Femur (tissue), 1 donor: ENCODE measurements around the gene NUP85.
"Not testable (repeated sequence)": the region's sequence is repeated elsewhere in the genome, so short reads cannot be mapped to it uniquely, and the experiment has no call there.

Experiments used
- DNase-seq: peaks from one replicate; pipeline ENCODE4 v3.0.0-alpha.2; 2017

The NUP85 gene

DNA sequence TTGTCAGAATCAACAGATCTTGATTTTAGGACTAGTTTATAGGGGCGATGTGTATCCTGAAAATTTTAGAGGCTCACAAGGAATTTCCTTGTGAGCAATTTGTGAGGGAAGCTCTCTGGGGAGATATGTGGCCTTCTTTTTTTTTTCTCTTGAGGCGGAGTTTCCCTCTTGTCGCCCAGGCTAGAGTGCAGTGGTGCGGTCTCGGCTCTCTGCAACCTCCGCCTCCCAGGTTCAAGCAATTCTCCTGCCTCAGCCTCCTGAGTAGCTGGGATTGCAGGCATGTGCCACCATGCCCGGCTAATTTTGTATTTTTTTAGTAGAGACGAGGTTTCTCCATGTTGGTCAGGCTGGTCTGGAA is 1.6 kb downstream of the NUP85 start:
- not testable (repeated sequence) for DNase-seq

DNA sequence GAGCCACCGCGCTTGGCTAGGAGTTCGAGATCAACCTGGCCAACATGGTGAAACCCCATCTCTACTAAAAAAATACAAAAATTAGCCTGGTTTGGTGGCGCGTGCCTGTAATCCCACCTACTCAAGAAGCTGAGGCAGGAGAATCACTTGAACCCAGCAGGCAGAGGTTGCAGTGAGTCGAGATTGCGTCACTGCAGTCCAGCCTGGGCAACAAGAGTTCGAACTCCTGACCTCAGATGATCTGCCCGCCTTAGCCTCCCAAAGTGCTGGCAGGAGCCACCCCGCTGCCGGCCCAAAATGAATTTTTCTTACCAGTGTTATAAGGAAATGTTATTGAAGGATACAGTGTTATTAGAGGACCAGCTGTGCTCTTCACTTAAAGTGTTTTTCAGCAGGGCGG is 2.3 kb downstream of the NUP85 start:
- DNase-seq: no peak

DNA sequence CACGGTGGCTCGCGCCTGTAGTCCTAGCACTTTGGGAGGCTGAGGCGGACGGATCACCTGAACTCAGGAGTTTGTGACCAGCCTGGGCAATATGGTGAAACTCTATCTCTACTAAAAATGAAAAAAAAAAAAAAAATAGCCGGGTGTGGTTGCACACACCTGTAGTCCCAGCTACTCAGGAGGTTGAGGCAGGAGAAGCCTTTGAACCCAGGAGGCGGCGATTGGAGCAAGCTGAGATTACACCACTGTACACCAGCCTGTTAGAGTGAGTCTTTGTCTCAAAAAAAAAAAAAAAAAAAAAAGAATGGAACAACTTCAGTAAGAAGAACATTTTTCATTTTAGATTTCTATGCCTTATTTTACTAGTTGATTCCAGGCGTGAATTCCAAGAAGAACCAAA is 2.7 kb downstream of the NUP85 start:
- DNase-seq: no peak

DNA sequence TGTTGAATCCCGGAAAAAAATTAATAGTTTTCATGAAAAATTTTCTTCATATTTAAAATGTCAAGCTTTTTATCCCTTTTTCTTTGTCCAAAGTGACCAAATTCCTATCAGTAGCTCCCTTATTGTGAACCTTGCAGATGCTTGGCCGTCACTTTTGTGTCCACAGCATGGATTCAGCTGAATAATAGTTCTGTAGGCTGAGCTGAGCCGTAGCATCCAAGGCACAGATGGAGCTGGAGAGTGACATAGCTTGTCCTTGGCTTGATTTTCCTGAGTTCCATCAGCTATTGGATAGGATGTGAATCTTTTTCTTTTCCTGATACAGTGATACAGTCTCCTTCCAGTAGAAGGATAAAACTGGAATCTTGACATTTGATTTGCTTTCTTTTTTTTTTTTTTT is 3.6 kb downstream of the NUP85 start:
- DNase-seq: no peak

DNA sequence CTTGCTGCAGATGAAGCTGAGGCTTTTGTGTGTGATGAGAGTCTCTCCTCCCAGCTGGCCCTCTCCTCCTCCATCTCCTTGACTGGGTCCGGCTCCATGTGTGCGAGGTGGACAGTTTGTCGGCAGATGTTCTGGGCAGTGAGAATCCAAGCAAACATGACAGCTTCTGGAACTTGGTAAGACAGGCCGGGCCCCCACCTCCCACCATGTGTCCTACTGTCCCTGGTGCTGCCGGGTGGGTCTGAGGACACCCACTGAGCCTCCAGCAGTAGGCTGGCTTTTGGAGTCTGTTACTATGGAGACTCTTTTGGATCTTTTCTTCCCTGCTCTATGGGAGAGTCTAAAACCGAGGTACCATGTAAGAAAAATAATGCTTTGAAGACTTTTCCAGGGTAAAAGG is 12.7 kb downstream of the NUP85 start:
- no peak for DNase-seq

DNA sequence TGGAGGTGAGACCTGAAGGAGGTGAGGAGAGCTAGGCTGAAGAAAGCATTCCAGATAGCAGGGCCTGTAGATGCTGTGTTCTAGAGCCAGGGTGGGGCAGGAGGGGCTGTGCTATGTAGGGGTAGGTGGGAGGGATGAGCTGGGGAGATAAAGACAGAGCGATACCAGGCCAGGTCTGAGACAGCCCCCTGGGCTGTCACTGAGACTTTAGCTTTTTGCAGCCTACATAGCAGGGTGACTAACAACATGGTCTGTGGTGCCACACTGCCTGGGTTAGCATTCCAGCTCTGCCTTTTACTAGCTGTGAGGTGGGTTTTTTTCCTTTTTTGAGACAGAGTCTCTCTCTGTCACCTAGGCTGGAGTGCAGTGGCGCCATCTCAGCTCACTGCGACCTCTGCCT is 14.3 kb downstream of the NUP85 start:
- no peak for DNase-seq

DNA sequence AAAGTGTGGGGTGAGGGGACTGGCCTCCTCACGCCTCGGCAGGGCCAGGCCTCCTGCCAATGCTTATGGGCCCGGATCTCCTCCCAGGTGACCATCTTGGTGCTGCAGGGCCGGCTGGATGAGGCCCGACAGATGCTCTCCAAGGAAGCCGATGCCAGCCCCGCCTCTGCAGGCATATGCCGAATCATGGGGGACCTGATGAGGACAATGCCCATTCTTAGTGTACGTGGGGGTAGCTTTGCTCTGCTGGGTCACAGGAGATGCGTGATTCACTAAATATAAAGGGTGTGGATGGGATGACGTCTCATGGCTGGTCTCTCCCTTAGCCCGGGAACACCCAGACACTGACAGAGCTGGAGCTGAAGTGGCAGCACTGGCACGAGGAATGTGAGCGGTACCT is 19.5 kb downstream of the NUP85 start:
- DNase-seq: no peak

DNA sequence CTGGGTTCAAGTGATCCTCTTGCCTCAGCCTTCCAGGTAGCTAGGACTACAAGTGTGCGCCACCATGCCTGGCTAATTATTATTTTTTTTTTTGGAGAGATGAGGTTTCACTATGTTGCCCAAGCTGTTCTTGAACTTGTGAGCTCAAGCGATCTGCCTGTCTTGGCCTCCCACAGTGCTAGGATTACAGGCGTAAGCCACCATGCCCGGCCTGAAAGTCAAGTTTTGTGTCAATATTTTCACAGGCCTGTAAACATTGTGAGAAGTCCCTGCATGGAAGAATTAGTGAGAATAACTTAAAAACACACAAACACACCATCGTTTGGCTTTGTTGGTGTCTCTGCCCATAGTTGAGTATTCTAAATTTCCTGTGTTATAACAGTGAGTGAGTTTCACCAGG is 22.2 kb downstream of the NUP85 start:
- DNase-seq: no peak

DNA sequence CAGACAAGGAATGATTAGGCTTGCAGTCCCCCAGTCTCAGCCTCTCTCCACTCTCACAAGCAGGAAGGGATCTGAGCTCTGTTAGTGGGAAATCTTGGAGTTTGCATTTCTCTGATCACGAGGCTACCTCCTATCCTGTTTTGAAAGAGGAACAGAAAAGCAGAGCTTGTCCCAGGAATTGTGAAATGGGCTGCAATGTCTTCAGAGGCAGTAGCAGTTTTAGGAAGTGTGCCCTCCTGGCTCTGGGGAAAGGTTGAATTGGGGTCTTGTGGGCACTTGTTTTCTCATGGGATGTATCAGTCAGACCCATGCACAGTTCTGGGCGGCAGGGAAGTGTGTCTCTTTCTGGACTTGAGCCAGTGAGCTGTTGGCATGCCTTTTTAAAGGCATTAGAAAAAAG is 22.8 kb downstream of the NUP85 start:
- DNase-seq: no peak

DNA sequence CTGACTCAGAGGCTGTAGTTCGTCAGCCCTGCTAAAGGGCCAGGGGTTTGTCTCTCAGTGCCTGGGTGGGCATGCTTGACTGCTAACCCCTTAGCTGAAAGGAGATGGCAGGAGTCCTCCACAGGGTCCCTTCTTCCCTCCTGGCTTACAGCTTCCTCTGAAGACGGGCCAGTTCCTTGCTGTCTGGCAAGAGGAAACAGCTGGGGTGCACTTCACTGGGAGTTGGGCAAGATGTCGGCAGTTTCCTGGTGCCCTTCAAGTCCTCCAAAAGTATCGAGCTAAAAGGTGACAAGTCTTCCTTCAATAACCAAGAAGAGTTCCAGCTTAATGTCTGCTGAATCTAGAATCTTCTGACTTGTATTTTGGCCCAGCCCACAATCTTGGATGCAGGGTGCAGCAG is 23.4 kb downstream of the NUP85 start:
- DNase-seq: no peak

DNA sequence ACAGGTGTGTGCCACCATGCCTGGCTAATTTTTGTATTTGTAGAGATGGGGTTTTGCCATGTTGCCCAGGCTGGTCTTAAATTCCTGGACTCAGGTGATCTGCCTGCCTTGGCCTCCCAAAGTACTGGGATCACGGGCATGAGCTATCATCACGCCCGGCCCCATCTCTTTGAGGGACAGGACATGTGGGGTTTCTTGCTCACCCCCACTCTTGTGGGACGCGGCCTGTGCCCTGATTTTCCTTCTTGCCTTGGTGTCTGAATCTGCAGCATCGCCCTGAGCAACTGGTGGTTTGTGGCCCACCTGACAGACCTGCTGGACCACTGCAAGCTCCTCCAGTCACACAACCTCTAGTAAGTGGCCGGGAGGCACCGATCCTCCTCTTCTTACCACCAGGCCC is 25.6 kb downstream of the NUP85 start:
- no peak for DNase-seq

DNA sequence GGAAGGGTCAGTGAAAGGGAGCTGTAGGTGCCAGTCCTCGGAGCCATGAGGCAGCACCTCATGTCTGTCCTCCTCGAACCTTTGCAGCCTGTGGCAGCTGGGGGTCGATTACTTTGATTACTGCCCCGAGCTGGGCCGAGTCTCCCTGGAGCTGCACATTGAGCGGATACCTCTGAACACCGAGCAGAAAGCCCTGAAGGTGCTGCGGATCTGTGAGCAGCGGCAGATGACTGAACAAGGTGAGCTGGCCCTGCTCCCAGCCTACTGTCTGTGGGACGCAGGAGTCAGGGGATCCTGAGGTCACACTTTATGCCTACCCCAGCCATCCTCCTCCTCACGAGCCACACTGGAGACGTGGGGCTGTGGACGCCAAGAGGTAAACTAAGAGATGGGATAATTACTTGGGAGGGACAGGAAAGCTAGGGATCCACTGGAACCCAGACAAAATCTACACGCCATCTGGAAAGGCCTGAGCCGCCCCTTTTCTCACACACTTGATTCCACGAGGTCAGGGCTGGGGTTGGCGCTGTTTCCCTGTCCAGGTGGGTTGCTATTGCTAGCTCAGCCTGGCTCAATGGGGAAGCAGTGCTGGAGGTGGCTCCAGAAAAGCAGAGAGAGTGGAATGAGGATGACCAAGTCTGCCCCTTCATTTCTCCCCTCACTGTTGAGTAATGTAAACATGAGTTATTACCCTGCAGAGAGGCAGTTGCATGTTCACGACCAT is 26.4 kb downstream of the NUP85 start:
- no peak for DNase-seq

DNA sequence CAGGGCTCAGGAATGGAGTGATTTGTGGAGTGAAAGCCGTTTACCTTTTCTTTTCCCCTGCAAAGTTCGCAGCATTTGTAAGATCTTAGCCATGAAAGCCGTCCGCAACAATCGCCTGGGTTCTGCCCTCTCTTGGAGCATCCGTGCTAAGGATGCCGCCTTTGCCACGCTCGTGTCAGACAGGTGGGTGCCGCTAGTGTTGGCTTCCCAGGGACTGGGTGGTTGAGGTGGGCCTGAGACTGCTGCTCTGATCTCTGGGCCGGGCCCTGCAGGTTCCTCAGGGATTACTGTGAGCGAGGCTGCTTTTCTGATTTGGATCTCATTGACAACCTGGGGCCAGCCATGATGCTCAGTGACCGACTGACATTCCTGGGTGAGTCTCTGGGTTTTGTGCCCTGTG is 27.3 kb downstream of the NUP85 start:
- DNase-seq: no peak

DNA sequence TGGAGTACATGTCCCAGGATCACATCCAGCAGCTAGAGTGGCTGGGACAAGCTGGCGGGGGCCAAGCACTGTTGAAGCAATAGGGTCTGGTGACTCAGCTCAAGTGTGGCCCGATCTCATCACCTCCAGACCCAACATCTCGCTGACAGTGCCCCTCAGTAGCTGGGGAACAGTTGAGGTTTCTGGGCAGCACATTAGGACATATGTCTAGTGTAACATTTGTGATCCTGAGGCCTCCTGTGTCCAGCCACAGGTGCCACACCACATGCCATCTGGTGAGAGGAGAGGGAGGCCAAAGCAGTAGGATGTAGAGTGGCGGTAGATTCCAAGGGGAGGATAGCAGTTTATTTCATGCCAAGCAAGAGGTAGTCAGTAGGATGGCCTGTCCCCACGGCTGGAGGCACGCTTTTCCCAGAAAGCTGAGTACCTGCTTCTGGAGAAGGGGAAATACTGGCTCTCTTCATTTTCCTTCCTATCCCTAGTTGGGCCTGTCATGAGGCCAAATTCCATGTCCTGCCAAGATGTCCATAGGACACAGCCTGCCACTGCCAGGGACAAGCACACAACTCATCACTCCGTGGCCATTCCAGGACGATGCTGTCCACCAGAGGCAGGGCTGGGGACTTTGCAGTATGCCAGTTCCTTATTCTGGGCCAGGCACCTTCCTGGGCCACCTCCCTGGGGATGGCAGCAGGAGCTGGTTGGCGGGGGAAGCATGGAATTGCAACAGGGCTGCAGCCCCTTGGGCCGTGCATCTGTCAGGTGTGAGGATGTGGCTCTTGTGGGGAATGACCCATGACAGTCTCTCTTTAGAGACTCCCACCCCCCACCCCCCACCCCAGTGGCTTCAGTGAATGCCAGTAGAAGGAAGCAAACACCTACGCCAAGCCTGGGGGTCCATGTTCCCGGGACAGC is 31.9 kb downstream of the NUP85 start:
- DNase-seq: no peak

DNA sequence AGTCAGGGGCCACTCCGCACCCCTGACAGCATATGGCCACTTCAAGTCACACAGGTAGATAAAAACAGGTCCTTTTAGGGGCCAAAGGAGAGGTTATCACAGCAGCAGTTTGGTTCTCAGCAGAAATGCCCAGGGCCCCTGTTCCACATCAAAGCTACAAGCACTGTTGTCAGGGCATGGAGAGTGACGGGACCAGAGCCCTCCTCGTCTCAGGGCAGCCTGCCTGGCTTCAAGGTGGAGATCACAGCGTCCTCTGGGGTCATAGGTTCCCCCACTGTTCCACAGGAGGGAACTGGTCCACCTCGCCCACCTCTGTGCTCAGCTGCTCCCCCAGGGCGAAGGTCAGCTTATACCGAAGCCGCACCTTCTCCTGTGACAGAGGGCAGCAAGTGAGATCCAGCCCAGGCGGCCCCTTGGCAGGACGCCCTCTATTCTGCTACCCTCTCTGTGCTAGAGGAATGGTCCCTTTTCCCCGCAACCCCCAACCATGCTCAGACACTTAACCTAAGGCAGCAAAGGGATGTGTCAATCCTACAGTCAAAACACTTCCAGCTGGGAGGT is 32.6 kb downstream of the NUP85 start:
- DNase-seq: no peak

DNA sequence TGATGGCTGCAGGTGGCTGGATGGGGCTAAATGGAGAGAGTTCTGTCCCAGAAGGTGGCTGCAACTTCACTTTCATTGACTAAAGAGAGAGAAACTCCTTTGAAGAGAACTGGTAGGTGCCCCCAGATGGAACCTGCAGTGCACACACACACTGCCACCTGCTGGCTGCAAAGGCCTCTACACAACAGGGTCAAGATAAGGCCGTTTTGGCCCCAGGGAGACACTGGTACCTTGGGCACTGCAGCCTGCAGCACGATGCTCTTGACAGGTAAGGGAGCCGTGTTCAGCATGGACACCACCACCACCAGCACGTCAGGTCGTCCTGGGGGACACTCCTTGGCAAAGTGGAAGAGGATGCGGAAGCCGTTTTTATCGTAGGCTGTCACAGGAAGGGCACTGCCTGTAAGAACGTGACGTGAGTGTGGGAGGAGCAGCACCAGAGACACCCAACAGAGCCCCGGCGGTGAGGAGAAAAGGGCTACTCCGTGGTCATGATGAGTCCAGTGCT is 33.3 kb downstream of the NUP85 start:
- peak; percentile 47 for DNase-seq

DNA sequence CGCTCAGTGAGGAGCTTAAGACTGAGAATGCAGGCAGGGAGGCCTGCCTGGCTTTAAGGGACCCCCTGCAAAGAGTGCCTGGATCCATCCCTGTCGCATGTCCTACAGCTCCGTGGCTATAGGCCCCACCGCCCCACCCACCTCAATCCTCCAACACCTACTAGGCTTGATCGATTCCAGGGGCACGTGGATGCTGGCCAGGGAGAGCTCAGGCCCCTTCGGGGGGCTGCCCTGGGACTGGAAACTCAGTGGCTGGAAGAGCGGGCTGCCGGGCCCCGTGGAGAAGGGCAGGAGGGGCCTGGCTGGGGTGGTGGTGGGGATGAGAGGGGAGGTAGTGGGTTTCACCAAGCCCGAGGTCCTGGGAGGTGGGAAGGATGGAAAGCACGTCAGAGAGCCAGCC is 33.7 kb downstream of the NUP85 start:
- no peak for DNase-seq

DNA sequence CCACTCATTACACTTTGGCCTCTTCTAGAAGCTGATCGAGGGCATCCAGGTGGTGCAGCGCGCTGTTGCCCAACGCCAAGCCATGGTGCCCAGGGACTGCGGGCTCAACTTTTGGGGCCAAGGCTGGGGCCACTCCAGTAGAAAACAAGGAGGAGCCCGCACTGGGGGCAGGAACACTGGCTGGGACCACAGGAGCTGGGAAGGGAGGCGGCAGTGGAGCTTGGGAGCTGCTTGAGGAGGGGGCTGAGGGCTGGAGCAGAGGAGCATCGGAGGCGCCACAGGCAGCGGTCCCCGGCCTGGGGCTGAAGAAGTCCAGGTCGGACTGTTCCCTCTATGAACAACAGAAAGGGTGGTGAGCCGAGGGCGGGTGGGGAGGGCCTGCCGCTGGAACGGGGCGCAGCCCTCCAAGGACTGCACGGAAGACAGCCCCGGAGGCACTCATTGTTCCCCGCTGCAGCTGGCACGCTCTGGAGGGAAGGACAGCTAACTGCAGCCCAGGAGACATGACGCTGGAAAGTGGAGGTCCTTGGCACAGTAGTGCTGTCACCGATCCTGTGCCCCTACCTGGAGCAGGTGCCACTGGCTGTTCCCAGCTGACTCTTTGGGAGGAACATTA is 34.4 kb downstream of the NUP85 start:
- DNase-seq: no peak

DNA sequence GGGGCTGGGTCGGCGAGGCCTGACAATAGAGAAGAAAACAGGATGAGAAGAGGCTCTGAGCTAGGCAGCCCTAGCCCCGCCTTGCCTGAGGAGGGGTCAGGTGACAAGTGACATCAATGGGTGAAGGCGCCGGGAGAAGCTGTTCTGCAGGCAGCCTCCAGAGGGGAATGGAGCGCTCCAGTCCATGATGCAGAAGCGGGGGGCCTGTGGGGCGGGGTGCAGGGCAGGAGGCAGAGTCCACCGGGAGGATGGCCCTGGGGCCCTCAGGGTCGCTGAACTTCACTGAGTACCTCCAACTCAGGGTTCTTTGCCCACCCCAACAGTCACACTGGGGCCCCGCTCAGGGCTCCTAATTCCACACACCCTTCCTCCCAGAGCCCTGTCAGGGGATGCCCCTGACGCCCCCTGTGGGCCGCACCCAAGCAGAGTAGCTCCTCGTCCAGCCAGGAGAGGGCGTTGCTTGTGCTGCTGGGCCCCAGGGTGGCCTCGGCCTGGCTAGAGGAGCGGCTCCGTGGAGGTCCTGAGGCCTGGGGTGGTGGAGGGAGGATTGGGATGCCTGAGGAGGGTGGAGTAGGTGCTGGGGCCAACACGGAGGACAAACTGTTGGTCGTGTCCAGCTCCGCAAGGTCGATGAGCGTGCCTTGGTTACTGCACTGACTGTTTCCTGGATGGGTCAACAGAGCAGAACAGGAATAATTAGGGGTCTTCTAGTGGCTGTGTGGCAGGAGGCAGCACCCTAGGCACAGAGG is 35.1 kb downstream of the NUP85 start:
- DNase-seq: no peak

DNA sequence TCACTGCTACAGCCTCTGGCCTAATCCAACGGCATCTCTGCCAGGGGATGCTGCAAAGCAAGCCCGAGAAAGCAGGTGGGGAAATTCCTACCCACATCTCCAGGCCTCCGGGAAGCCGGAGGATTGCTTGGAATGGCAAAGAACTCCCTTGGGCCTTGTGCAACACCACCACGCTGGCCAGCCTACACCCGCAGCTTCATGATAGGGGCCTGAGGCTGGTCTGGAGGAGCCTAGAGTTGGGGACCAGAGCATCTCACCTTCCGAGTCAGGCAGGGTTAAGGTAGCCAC is 35.6 kb downstream of the NUP85 start:
- DNase-seq: no peak

DNA sequence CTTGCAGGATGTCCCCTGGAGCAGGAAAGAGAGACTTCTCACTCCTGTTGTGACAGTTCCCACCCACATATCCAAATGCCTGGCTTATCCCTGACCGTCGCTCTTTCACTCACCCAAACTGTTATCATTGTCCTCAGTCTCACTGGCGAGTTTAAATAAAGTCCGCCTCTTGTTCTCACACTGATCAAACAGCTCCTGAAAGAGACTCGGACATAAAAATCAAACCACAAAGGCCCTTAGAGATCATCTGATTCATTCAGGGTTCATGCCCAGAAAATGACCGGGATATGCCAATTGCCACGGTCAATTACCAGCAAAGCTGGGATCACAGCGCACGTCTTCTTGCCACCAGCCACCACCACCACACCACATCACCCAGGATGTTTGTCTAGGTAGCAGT is 36.0 kb downstream of the NUP85 start:
- no peak for DNase-seq

DNA sequence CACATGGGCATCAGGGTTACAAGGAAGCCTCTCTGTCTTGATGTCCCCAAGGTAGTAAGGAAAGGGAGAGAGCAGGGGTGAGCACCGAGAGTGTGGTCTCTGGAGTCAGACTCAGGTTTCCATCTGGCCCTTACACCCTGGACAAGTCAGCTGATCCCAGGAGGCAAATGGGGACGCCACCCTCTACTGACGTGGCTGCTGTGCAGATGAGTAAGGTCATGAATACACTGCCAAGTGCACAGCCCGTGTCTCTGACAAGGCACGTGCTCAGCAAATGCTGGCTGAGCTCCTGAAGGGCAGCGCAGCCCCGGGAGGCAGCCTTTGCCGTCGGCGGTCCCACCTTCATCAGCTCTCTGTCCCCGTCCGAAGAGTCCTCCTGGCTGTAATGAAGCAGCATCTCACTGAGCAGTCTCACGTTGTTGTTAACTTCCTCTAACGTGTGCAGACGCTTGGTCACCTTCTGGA is 36.5 kb downstream of the NUP85 start:
- no peak for DNase-seq
